Dermis microvascular lymphatic vessel endothelial cell (primary cell): ENCODE data around the gene PITHD1. TPM values are rescaled to one million over a fixed set of nuclear protein-coding genes. Genes with fewer than 3 reads are reported as not detected.
A peak's percentile ranks its signal among the peaks of the same experiment; 100 is the strongest.
"Not testable (repeated sequence)": the region's sequence is repeated elsewhere in the genome, so short reads cannot be mapped to it uniquely, and the experiment has no call there.

Experiments
- DNase-seq, 2 donors: peaks; one replicate each; pipeline versions ENCODE4 v3.0.0 to v3.0.0-alpha.2; 2010; ENCODE audit warnings: low read depth in 2 of 2
- total RNA-seq: library from RNA; depleted of rRNA; stranded (reverse); fragments of >200 nt; gene quantifications from 2 replicates; pipeline ENCODE4 v1.2.1, GENCODE V29; 2014

Gene PITHD1
- total RNA-seq, 1 donor from 2014 or later = 30.4 TPM

DNA sequence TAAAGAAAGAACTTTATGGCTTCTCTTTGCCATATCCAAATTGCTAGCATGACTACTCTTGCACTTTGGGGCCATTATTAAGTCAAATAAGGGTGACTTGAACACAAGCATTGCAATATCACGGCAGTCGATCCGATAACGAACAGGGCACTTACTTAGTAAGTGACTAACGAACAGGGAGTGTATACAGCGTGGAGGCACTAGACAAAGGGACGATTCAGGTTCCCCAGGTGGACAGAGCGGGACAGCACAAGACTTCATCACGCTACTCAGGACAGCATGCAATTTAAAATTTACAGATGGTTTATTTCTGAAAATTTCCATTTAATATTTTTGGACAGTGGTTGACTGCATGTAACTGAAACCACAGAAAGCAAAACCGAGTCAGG, 5.4 kb upstream of the PITHD1 start:
- DNase-seq = no peak

- no peak for DNase-seq
These were observed 3.9 kb upstream of the PITHD1 start for GRCh38 chr1:23774174-23774880.

DNA sequence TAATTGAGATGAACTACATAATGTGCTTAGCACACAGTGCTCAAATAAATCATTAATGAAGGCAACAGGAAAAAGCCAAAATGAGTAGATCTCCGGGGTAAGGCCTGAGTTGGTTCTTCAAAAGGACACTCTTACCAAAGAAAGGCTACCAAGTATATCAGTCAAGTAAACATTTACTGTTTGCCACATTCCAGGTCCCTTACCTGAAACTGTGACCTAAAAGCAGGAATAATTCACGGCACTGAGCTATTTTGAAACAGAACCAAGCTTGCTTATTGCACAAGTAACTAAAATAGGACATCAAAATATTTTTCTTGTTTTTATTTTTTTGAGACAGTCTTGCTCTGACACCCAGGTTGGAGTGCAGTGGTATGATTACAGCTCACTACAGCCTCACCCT, 2.0 kb upstream of the PITHD1 start:
- DNase-seq = no peak

DNA sequence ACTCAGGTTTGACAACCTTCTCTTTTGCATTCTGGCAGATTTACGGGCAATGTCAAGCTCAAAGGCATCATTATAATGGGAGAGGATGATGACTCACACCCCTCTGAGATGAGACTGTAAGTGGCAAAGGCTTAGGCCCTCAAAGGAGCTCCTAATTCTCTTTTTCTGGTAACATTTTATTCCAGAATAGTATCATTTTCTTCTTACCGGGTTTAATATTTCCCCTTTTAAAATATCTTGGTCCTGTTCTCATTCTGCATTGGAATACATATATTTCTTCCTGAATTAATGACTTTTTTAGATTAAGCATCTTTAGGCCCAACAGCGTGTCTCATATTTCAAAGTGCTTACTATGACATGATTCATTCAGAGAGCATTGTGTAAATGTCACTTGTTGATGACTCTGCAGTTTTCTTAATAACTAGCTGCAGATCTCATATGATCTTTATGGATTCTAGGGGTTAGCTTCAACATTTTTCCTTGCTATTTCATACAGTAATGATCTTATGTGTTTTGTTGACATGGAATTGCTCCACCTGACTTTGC, 1.7 kb downstream of the PITHD1 start:
- DNase-seq = peak in 1 of 2 donors; percentile 33

- DNase-seq = not testable (repeated sequence)
These were observed 4.9 kb downstream of the PITHD1 start for GRCh38 chr1:23783141-23783540.

- no peak for DNase-seq
These were observed 6.6 kb downstream of the PITHD1 start for GRCh38 chr1:23784846-23785245.

- DNase-seq = peak in 1 of 2 donors; percentile 38
These were observed 9.5 kb downstream of the PITHD1 start for GRCh38 chr1:23787701-23788100.

DNA sequence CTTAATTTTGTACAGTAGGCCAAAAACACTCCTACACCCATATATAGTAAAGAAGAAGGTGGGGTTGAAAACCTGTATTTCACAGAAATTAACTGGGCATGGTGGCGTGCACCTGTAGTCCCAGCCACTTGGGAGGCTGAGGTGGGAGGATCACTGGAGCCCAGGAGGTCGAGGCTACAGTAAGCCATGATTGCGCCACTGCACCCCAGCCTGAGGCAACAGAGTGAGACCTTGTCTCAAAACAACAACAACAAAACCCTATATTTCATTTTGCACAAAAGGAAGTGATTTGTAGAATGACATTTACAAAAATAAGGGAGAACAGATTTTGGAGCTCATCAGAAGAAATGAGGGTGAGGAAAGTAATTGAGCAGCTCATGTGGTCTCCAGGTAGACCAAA, 10.5 kb downstream of the PITHD1 start:
- no peak for DNase-seq

DNA sequence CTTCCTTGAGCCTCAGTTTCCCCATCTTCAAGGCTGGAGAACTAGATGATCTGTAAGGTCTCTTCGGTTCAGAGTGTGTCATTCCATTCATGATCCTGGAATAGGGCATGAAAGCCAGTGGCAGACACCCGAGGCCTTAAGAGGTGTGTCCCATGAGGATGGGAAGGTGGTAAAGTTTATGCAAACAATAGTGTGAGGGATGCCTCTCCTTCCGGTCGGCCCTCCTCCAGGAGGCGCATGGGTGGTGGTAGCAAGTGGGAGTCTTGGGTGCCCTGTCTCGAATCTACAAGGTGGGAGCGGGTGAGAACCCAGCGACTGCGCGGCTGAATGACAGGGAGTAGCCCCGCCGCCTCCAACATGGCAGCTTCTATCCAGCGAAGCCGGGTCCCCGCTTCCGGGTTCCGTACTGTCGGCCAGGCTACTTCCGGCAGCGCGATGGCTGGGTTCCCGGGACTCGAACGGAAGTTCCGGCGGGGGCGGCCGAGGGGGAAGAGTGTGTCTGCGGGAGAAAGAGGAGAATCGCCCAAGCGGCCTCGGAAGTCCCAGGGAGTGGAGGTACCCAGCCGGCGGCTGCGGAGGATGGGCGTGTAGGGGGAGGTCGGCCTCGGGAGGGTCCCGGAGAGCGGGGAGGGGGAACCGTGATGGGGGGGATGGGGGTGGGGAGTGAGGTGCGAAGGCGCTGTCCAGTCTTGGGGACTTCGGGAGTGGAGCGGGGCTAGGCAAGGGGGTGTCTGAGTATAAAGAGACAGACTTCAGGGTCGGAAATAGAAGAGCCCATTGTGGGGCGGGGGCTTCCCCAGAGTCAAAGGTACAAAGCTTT, 12.7 kb downstream of the PITHD1 start, which contains the start of gene LYPLA2:
Gene LYPLA2, plus strand, starts transcription at position 450 of the 820 bp plus-strand sequence. CDS start 1,538 bp downstream, outside the sequence.
- peak; percentile 73 to 92 for DNase-seq

GRCh38 chr1:23791516-23792047, 13.4 kb downstream of the PITHD1 start:
- peak in 1 of 2 donors; percentile 32 for DNase-seq

- DNase-seq = no peak
These were observed 14.1 kb downstream of the PITHD1 start for GRCh38 chr1:23792151-23792945.

GRCh38 chr1:23793018-23793781, 15.0 kb downstream of the PITHD1 start:
- DNase-seq = peak in 1 of 2 donors; percentile 43

GRCh38 chr1:23793861-23794731, 15.9 kb downstream of the PITHD1 start:
- DNase-seq = no peak

DNA sequence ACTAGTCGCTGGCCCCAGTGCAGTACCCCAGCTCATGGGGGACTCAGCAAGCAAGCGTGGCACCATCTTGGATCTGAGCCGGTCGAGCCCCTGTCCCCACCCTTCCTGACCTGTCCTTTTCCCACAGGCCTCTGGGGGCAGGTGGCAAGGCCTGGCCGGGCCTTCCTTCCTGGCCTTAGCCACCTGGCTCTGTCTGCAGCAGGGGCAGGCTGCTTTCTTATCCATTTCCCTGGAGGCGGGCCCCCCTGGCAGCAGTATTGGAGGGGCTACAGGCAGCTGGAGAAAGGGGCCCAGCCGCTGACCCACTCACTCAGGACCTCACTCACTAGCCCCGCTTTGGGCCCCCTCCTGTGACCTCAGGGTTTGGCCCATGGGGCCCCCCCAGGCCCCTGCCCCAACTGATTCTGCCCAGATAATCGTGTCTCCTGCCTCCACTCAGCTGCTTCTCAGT, 16.5 kb downstream of the PITHD1 start:
- not testable (repeated sequence) for DNase-seq

GRCh38 chr1:23795676-23796465, 17.7 kb downstream of the PITHD1 start:
- no peak for DNase-seq

GRCh38 chr1:23796466-23797271, 18.5 kb downstream of the PITHD1 start:
- DNase-seq = no peak
